Thyroid gland (tissue), 4 donors: ENCODE results near the gene NLRC4.
"Not testable (repeated sequence)": the region's sequence is repeated elsewhere in the genome, so short reads cannot be mapped to it uniquely, and the experiment has no call there.

Experiments
- POLR2A ChIP-seq, 2 donors: fragments of 450-650 bp; IDR thresholded peaks; one replicate each; pipeline ENCODE4 v1.6.1; 2017; ENCODE audit warnings: antibody characterized with exemption in 2 of 2, mild to moderate bottlenecking in 2 of 2, moderate library complexity in 1 of 2
- TF ChIP-seq, protein P1 (sequence below), 6 experiments: fragments of 200-600 bp in 3 of 6; fragments of 450-650 bp in 3 of 6; sonication (generic) in 3 of 6; IDR thresholded peaks; one replicate each; pipeline ENCODE4 v1.5.1; 2016 to 2019; ENCODE audit warnings: antibody characterized with exemption in 6 of 6, mild to moderate bottlenecking in 2 of 6, inconsistent platforms in 1 of 6, moderate library complexity in 1 of 6

DNA sequence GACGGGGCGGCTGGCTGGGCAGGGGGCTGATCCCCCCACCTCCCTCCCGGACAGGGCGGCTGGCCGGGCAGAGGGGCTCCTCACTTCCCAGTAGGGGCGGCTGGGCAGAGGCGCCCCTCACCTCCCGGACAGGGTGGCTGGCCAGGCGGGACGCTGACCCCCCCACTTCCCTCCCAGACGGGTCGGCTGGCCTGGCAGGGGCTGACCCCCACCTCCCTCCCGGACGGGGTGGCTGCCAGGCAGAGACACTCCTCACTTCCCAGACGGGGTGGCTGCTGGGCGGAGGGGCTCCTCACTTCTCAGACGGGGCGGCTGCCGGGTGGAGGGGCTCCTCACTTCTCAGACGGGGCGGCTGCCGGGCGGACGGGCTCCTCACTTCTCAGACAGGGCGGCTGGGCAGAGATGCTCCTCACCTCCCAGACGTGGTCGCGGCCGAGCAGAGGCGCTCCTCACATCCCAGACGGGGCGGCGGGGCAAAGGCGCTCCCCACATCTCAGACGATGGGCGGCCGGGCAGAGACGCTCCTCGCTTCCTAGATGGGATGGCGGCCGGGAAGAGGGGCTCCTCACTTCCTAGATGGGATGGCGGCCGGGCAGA lies 29.4 kb upstream of the NLRC4 start:
- TF ChIP-seq POLR2A (IDR thresholded peaks at IDR 0.05) = not testable (repeated sequence)
- TF ChIP-seq, protein P1, sequence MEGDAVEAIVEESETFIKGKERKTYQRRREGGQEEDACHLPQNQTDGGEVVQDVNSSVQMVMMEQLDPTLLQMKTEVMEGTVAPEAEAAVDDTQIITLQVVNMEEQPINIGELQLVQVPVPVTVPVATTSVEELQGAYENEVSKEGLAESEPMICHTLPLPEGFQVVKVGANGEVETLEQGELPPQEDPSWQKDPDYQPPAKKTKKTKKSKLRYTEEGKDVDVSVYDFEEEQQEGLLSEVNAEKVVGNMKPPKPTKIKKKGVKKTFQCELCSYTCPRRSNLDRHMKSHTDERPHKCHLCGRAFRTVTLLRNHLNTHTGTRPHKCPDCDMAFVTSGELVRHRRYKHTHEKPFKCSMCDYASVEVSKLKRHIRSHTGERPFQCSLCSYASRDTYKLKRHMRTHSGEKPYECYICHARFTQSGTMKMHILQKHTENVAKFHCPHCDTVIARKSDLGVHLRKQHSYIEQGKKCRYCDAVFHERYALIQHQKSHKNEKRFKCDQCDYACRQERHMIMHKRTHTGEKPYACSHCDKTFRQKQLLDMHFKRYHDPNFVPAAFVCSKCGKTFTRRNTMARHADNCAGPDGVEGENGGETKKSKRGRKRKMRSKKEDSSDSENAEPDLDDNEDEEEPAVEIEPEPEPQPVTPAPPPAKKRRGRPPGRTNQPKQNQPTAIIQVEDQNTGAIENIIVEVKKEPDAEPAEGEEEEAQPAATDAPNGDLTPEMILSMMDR (IDR thresholded peaks at IDR 0.05) = not testable (repeated sequence)
